K562 (cell line): Measurements from ENCODE around the gene MLC1. TPM values are rescaled to one million over a fixed set of nuclear protein-coding genes. Genes with fewer than 3 reads are reported as not detected.

Experiments
- HDAC1 ChIP-seq, 2 experiments: fragments of 450-650 bp; IDR thresholded peaks; 2 replicates each; pipeline ENCODE4 v1.6.1; 2016 to 2017; ENCODE audit warnings: inconsistent platforms in 1 of 2, mild to moderate bottlenecking in 1 of 2, moderate library complexity in 1 of 2
- MECOM ChIP-seq: fragments of 250-450 bp; sonication (Bioruptor Pico); IDR thresholded peaks from 2 replicates; pipeline ENCODE4 v1.8.0; 2022; ENCODE audit warnings: inconsistent platforms
- MXI1 ChIP-seq: IDR thresholded peaks from 2 replicates; pipeline ENCODE4 v1.6.1; 2011; ENCODE audit warnings: low read depth, mild to moderate bottlenecking, improper control_type of control experiment, low read length
- MYBL2 ChIP-seq, 2 experiments: fragments of 450-650 bp in 1 of 2; sonication (generic) in 1 of 2; formaldehyde crosslinking in 1 of 2; IDR thresholded peaks; 2 replicates each; pipeline versions ENCODE4 v1.6.1 to v1.8.1; 2017 to 2022; ENCODE audit warnings: borderline replicate concordance in 1 of 2, inconsistent platforms in 1 of 2, low read depth in 1 of 2, mild to moderate bottlenecking in 1 of 2, missing genetic modification reagents in 1 of 2, moderate library complexity in 1 of 2
- NFE2 ChIP-seq: IDR thresholded peaks from 2 replicates; pipeline ENCODE4 v1.6.1; 2014; ENCODE audit warnings: antibody characterized with exemption, low read depth
- RBM39 ChIP-seq: fragments of 200-400 bp; formaldehyde crosslinking; optimal IDR thresholded peaks from 2 replicates; pipeline ENCODE3; 2018; ENCODE audit warnings: low read depth, low read length
- RCOR1 ChIP-seq, 2 experiments: IDR thresholded peaks; 2 replicates each; pipeline ENCODE4 v1.6.1; 2012; ENCODE audit warnings: low read depth in 2 of 2, low read length in 2 of 2, borderline replicate concordance in 1 of 2, improper control_type of control experiment in 1 of 2
- RUNX1 ChIP-seq: sonication (generic); IDR thresholded peaks from 2 replicates; pipeline ENCODE4 v1.6.1; 2016; ENCODE audit warnings: antibody characterized with exemption, low read depth
- ZKSCAN3 ChIP-seq: fragments of 250-450 bp; sonication (Bioruptor Pico); IDR thresholded peaks from 2 replicates; pipeline ENCODE4 v1.4.0; 2020
- ZNF124 ChIP-seq: sonication (generic); formaldehyde crosslinking; IDR thresholded peaks from 2 replicates; pipeline ENCODE4 v1.8.1; 2022; ENCODE audit warnings: missing genetic modification reagents
- ZNF239 ChIP-seq: fragments of 250-450 bp; sonication (Bioruptor Pico); IDR thresholded peaks from 2 replicates; pipeline ENCODE4 v1.4.0; 2020; ENCODE audit warnings: mild to moderate bottlenecking
- ZNF551 ChIP-seq: fragments of 250-450 bp; sonication (Bioruptor Pico); IDR thresholded peaks from 2 replicates; pipeline ENCODE4 v1.5.0; 2021; ENCODE audit warnings: mild to moderate bottlenecking, moderate library complexity
- ZNF583 ChIP-seq: fragments of 250-450 bp; sonication (Bioruptor Pico); IDR thresholded peaks from 2 replicates; pipeline ENCODE4 v1.4.0; 2020
- ZNF589 ChIP-seq: fragments of 200-800 bp; sonication (Bioruptor generic); IDR thresholded peaks from 2 replicates; pipeline ENCODE4 v1.6.1; 2016; ENCODE audit warnings: low read depth, missing genetic modification characterization, missing compliant biosample characterization
- polyA plus RNA-seq, 8 experiments: library from polyadenylated mRNA; depleted of rRNA in 4 of 8; stranded (reverse) in 5 of 8; unstranded in 3 of 8; fragments of >200 nt; fragmentation: Nextera tagmentation in 2 of 8; fragmentation: Illumina TruSeq in 1 of 8; extraction: Ambion mirVana in 2 of 8; extraction: Trizol in 1 of 8; gene quantifications; 2 replicates each; pipeline versions ENCODE4 v1.2.1 to v1.2.3, GENCODE V29; 2011 to 2014; ENCODE audit warnings: inconsistent platforms in 1 of 8, missing spikeins in 1 of 8
- total RNA-seq, 7 experiments: library from RNA; depleted of rRNA in 6 of 7; stranded (reverse); fragments of >200 nt in 6 of 7; fragmentation: Illumina TruSeq in 2 of 7; extraction: Trizol in 2 of 7; gene quantifications; 2 replicates each; pipeline versions ENCODE4 v1.2.1 to v1.2.3, GENCODE V29; 2011 to 2021; ENCODE audit warnings: low replicate concordance in 1 of 7
- TF ChIP-seq, protein P1 (sequence below): IDR thresholded peaks from 2 replicates; pipeline ENCODE4 v1.6.1; 2012; ENCODE audit warnings: low read depth, low read length, improper control_type of control experiment, borderline replicate concordance
- TF ChIP-seq, protein P2 (sequence below): fragments of 450-650 bp; IDR thresholded peaks from 2 replicates; pipeline ENCODE4 v1.6.1; 2016; ENCODE audit warnings: mild to moderate bottlenecking, moderate library complexity

The MLC1 gene
- total and polyA plus RNA-seq, 9 of the 15 experiments (the other 6 are each of a cell fraction or from before 2014, with no cell fraction given) = 0.06 to 0.98 (median 0.39) TPM

DNA sequence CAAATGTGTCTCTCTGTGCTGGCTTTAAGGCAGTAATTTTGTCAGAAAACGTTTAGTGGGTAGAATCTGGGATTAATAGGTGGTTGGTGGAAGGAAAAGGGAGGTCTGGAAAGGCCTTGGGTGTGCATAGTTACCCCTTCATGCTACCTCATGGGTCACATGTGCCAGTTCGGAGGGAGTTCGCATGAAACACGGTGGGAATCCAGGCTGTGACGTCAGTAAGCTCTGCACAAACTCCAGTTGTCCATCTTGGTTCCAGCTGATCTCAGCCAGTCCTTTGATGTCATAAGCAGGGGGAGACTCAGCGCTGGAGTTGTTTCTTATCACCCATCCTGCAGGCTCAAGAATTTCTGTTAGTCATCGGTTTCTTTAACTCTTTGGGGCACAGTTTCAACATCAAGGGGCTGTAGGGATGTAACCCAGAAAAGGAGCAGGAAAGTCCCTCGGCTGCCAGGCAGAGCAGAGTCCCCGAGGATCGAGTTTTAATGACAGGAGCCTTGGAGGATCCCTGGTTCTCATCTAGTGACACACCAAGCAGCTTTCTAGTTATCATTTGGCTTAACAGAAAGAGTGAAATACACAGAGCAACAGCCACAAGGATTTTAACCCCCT is 33.4 kb upstream of the MLC1 start (continued):
- TF ChIP-seq, protein P1, sequence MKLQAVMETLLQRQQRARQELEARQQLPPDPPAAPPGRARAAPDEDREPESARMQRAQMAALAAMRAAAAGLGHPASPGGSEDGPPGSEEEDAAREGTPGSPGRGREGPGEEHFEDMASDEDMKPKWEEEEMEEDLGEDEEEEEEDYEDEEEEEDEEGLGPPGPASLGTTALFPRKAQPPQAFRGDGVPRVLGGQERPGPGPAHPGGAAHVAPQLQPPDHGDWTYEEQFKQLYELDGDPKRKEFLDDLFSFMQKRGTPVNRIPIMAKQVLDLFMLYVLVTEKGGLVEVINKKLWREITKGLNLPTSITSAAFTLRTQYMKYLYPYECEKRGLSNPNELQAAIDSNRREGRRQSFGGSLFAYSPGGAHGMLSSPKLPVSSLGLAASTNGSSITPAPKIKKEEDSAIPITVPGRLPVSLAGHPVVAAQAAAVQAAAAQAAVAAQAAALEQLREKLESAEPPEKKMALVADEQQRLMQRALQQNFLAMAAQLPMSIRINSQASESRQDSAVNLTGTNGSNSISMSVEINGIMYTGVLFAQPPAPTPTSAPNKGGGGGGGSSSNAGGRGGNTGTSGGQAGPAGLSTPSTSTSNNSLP = no peak
- no peak for TF ChIP-seq RUNX1
- TF ChIP-seq ZNF583 (CRISPR knock-in tag) = no peak; the same call in 1 of the 2 replicates
- TF ChIP-seq ZNF124 (CRISPR knock-in tag) = no peak
- TF ChIP-seq MYBL2 (IDR thresholded peaks at IDR 0.05; ENCODE audit: low read depth) = no peak
- TF ChIP-seq MYBL2 (CRISPR knock-in tag; IDR thresholded peaks at IDR 0.05; ENCODE audit: borderline replicate concordance) = no peak
- no peak for TF ChIP-seq MECOM
- TF ChIP-seq ZNF589 (CRISPR knock-in tag) = 0 out of 2 replicates have a peak, but pooled peaks have one; percentile 59
- TF ChIP-seq RBM39 = no peak
- TF ChIP-seq RCOR1 (IDR thresholded peaks at IDR 0.05; ENCODE audit: borderline replicate concordance in 1 of 2, low read depth in 2 of 2, low read length in 2 of 2) = peak in 1 of 2 experiments; percentile 66; a peak in 2 of 4 replicates
- peak in 1 of 2 experiments; percentile 58; a peak in 1 of 4 replicates for TF ChIP-seq HDAC1 (IDR thresholded peaks at IDR 0.05)
- TF ChIP-seq ZNF239 (CRISPR knock-in tag) = no peak
- TF ChIP-seq NFE2 = peak; percentile 72
- TF ChIP-seq ZNF551 (CRISPR knock-in tag) = no peak
- TF ChIP-seq ZKSCAN3 = no peak
- TF ChIP-seq, protein P2, sequence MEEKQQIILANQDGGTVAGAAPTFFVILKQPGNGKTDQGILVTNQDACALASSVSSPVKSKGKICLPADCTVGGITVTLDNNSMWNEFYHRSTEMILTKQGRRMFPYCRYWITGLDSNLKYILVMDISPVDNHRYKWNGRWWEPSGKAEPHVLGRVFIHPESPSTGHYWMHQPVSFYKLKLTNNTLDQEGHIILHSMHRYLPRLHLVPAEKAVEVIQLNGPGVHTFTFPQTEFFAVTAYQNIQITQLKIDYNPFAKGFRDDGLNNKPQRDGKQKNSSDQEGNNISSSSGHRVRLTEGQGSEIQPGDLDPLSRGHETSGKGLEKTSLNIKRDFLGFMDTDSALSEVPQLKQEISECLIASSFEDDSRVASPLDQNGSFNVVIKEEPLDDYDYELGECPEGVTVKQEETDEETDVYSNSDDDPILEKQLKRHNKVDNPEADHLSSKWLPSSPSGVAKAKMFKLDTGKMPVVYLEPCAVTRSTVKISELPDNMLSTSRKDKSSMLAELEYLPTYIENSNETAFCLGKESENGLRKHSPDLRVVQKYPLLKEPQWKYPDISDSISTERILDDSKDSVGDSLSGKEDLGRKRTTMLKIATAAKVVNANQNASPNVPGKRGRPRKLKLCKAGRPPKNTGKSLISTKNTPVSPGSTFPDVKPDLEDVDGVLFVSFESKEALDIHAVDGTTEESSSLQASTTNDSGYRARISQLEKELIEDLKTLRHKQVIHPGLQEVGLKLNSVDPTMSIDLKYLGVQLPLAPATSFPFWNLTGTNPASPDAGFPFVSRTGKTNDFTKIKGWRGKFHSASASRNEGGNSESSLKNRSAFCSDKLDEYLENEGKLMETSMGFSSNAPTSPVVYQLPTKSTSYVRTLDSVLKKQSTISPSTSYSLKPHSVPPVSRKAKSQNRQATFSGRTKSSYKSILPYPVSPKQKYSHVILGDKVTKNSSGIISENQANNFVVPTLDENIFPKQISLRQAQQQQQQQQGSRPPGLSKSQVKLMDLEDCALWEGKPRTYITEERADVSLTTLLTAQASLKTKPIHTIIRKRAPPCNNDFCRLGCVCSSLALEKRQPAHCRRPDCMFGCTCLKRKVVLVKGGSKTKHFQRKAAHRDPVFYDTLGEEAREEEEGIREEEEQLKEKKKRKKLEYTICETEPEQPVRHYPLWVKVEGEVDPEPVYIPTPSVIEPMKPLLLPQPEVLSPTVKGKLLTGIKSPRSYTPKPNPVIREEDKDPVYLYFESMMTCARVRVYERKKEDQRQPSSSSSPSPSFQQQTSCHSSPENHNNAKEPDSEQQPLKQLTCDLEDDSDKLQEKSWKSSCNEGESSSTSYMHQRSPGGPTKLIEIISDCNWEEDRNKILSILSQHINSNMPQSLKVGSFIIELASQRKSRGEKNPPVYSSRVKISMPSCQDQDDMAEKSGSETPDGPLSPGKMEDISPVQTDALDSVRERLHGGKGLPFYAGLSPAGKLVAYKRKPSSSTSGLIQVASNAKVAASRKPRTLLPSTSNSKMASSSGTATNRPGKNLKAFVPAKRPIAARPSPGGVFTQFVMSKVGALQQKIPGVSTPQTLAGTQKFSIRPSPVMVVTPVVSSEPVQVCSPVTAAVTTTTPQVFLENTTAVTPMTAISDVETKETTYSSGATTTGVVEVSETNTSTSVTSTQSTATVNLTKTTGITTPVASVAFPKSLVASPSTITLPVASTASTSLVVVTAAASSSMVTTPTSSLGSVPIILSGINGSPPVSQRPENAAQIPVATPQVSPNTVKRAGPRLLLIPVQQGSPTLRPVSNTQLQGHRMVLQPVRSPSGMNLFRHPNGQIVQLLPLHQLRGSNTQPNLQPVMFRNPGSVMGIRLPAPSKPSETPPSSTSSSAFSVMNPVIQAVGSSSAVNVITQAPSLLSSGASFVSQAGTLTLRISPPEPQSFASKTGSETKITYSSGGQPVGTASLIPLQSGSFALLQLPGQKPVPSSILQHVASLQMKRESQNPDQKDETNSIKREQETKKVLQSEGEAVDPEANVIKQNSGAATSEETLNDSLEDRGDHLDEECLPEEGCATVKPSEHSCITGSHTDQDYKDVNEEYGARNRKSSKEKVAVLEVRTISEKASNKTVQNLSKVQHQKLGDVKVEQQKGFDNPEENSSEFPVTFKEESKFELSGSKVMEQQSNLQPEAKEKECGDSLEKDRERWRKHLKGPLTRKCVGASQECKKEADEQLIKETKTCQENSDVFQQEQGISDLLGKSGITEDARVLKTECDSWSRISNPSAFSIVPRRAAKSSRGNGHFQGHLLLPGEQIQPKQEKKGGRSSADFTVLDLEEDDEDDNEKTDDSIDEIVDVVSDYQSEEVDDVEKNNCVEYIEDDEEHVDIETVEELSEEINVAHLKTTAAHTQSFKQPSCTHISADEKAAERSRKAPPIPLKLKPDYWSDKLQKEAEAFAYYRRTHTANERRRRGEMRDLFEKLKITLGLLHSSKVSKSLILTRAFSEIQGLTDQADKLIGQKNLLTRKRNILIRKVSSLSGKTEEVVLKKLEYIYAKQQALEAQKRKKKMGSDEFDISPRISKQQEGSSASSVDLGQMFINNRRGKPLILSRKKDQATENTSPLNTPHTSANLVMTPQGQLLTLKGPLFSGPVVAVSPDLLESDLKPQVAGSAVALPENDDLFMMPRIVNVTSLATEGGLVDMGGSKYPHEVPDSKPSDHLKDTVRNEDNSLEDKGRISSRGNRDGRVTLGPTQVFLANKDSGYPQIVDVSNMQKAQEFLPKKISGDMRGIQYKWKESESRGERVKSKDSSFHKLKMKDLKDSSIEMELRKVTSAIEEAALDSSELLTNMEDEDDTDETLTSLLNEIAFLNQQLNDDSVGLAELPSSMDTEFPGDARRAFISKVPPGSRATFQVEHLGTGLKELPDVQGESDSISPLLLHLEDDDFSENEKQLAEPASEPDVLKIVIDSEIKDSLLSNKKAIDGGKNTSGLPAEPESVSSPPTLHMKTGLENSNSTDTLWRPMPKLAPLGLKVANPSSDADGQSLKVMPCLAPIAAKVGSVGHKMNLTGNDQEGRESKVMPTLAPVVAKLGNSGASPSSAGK = peak; percentile 95
- no peak for TF ChIP-seq MXI1
